ENCODE measurements around the gene RRM2.
"Not testable (repeated sequence)": the region's sequence is repeated elsewhere in the genome, so short reads cannot be mapped to it uniquely, and the experiment has no call there.

RRM2 gene

DNA sequence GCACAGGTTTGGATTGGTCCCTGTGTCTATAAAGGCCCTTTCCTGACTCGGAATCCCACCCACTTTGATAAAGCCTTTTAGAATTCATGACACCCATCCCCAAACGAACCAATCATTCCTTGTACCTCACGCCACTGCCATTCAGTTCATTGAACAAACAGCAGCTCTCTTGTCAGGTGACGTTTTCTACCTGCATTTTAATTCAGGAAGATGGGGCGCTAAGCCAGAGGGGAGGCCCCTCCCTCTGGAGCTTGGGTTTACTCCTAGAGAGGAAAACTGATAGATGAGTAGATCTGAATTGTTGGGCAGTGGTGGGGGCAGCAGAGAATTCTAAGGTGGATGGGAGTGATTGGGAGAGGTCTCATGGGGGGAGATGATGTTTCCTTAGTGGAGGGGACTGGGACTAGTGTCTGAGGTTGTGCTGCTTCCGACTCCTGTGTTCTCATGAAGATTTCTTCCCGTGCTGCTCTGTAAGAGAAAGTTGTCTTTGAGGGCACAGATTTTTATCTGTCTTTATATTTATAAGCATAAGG is 9.6 kb downstream of the RRM2 start:
- DNase-seq (ENCODE audit: low read depth in 2 of 2, low spot score in 1 of 2), result no peak

DNA sequence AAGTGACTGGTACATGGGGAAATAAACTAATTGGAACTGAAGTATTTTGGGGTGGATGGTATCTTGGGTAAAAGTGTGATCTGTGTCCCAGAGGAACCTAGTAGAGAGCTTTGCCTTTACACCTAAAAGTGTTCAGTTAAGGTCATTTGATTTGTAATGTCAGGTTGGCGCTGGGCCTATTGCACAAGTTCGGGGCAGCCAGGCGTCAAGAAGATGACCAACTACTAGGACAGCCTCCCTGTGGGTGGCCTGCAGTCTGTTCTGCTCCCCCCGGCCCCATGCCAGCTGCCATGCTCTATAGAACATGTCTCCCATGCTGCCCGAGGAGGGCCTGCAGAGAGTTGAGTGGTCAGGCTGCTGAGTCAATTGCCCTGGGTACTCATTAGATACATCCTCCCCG is 10.1 kb downstream of the RRM2 start:
- DNase-seq (ENCODE audit: low read depth in 2 of 2, low spot score in 1 of 2), result no peak

DNA sequence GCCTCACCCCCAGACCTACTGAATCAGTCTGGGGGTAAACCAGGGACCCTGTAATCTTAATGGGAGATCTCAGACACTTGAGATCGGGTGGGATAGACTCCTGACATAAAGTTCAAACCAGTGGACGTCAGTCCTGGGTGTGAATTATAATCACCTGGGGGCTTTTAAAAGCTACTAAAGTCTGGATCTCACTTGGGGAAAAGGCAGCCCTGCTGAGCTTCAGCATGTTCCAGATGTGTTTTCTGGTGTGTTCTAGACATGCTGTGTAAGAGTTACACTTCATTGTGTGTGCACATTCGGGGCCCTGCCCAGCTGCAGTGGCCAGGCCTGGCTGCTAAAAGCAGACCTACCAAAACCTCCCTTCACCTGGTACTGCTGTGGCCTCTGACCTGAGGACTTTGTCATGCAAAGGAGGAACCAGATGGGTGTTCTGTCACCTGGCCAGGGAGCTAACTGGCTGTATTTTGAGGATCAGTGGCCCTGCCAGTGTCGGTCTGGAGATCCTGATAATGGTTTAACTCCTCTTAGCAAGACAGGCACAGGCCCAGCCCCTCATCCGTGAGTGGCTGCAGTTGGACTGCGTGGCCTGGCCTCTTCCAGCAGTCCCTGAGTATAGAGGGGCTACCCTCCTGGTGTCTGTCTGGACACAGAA is 10.6 kb downstream of the RRM2 start:
- no peak for DNase-seq (ENCODE audit: low read depth in 2 of 2, low spot score in 1 of 2)

DNA sequence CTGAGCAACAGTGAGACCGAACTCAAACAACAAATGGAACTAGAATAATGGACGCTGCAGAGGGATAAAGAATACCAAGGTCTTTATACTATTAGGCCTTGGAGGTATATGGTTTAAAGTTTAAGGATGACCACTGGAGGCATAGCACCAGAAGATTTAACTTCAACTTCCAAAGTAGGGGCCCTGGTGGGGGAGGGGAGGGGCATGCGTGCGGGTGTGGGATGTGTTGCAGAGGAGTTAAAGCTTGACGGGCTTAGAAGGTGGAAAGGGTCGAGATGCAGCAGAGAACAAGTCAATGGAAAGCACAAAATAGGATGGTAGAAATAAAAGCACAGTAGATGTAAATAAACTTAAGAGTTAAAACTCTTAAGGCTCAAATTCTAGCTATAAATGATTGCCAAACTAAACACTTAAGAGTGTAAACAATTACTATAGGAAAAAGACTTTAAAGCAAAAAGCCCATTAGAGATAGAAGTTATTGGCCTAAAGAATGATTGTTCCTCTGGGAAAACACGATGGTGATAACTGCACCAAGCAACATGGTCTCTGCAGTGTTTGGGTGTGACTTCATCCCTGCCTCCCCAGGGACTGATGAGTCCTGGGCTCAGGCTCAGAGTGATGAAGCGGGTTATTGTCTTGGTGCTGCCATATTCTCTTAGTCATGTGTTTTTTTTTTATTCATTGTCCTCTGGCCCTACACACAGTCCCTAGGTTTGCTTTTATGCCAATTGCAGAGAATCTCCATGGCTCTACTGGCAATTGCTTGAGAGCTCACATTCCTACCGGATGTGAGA is 13.0 kb downstream of the RRM2 start:
- DNase-seq (ENCODE audit: low read depth in 2 of 2, low spot score in 1 of 2), result no peak

DNA sequence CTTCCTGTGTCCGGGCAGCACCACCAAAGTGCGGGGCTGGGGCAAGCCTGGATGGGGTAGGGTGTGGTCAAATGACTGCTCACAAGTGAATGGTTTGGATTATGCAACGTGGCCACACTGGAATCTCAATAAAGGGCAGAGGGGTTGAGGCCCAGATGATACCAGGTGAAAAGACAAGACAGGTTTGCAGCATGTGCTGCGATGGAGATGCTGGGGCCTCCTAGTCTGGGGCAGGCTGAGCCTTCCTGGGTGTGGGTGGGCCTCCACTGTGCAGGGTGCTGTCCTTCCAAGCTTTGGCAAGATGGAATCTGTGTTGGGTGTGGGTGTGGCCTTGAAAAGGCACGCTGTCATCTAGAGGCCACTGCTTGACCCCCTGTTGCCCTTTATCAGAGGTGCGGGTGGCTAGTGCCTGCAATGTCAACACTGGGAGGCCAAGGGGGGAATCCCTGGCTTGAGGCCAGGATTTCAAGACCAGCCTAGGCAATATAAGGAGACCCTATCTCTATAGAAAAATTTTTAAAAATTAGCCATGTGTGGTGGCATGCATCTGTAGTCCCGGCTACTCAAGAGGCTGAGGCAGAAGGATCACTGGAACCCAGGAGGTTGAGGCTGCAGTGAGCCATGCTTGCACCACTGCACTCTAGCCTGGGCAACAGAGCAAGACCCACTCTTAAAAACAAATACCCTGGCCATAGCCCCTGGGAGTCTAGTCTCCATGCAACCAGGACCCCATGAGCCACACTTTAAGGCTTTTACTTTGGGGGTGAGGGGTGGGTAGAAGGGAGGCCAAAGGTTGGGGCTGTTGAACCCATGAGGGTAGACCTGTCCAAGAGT is 13.8 kb downstream of the RRM2 start:
- no peak for DNase-seq (ENCODE audit: low read depth in 2 of 2, low spot score in 1 of 2)

DNA sequence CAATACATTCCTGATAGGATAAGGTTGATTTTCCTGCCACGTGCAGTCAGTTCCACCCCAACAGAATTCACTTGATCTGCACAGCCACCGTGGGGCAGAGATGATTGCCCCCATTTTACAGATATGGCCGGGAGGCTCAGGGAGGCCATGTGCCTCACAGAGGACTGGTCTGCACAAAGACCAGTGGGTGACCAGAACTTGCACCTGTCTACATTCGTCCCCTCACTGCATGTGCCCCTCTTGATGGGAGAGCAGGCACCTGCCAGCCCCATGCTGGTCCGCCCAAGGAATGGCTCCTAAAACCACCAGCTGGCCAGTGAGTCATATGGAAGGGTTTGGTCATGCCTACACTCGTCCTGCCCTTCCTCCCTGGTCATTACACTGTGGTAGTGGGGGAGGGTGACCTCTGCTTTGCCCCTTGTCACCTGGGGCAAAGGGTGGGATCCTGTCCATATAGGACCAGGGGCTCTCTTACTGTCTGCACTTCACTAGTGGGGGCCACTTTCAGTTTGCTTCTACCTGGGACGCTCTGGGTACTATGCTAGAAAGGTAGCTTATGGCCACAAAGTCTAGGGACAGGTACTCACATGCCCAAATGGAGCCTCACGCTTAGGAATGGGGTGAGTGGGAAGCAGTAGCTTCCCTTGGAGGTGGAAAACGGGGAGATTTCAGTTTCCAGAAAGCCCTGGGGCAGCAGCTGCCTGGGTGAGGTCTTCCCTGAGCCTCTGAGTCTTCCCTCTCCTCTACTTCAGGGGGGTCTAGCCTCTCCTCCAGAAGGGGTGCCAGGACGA is 14.7 kb downstream of the RRM2 start:
- DNase-seq (ENCODE audit: low read depth in 2 of 2, low spot score in 1 of 2), result no peak

DNA sequence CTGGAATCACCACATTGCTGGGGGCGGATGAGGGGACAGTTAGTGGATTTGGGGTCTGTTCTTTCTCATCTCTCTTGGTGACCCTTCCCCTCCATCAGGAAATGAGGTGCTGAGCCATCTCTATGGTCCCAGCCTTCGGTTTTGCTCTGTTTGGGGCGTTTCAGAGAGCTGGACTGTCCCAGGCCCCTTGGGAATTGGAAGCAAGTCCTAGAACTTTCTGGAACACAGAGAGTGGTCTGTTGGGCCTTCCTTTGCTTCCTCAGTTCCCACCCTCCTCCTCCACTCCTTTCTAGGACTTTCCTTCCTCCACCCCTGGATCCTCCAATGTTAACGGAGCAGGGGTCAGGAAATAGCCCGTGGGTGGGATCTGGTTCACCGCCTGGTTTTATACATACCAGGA is 17.0 kb downstream of the RRM2 start:
- no peak for DNase-seq (ENCODE audit: low read depth in 2 of 2, low spot score in 1 of 2)

DNA sequence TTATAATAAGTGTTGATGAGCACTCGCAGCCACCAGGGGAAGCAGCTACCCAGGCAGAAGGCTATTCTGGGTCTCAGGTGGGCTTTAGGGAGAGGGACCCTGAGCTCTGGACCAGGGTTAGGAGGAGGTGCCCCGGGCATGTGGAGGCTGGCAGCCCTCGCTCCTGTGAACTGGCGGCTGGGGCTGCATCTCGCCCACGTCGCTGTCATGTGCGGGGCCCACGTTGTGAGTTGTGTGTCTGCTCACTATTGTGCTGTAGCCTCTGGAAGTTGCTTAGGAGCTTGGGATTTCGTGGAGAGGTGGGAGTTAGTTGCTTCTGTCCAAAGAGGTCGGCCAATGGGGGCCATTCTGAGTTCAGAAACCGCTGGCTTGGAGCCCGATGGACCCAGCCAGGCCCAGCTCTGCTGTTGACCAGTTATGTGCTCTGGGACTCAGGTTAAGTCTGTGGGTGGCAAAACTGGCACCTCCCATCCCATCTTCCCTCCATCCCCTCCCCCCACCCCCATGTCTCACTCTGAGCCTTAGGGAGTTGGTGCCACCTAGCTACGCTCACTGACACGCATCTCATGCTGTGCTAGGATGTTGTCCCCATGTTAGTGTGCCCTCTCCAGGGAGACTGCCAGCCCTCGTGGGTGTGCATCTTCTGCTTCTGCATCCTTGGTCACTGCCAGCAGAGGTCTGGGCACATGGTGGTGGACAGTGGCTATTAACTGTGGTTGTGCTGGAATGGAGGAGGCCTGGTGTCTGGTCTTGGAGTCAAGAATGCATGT is 18.5 kb downstream of the RRM2 start:
- no peak for DNase-seq (ENCODE audit: low read depth in 2 of 2, low spot score in 1 of 2)

DNA sequence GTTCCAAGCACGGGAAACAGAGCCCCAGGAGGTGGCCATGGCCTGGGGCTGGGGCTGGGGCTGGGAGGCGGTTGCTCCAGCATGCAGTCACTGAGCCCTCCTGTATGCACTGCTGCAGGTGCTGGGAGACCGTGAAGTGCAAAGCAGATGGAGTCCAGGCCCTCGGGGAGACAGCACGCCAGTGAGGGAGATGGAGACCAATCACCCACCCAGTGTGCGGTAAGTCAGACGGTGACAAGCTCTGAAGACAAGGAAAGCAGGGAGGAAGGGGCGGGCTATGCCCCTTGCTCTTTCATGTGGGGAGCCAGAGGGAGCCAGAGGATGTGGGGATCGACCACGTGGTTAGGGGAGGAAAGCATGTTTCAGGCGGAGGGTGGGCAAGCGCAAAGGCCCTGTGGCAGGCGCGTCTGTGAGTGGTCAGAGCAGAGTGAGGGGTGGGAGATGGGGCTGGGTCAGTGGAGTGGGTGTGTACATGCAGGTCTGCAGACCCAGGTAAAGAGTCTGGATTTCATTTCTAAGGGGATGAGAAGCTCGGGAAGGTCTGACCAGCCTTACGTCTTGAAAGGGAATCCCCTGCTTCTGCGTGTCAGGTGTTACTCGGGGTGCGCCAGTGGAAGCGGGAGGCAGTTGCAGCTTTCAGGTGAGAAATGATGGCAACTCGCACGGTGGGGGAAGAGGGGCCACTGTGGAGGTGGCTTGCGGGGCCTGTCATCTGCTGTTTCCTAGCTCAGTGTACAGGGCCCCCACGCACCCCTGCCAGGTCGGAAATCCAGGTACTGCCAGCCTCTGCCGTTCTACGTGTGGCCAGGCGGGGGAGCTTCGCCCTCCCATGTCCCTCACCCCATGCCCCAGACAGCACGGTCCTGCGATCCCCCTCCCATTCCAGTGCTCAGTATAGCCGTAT is 19.4 kb downstream of the RRM2 start:
- DNase-seq (ENCODE audit: low read depth in 2 of 2, low spot score in 1 of 2), result no peak

DNA sequence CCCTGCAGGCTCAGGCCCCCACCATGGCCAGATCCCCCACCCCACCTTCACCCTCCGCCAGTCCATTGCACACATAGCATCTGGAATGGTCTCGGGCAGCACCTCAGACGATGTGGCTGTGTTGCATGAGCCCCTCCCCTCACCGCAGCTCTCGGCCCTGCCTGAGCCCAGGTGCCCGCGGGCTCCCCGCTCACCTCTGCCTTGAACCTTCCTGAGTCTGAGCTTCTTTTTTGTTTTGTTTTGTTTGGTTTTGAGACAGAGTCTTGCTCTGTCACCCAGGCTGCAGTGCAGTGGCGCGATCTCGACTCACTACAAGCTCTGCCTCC is 20.1 kb downstream of the RRM2 start:
- no peak for DNase-seq (ENCODE audit: low read depth in 2 of 2, low spot score in 1 of 2)

DNA sequence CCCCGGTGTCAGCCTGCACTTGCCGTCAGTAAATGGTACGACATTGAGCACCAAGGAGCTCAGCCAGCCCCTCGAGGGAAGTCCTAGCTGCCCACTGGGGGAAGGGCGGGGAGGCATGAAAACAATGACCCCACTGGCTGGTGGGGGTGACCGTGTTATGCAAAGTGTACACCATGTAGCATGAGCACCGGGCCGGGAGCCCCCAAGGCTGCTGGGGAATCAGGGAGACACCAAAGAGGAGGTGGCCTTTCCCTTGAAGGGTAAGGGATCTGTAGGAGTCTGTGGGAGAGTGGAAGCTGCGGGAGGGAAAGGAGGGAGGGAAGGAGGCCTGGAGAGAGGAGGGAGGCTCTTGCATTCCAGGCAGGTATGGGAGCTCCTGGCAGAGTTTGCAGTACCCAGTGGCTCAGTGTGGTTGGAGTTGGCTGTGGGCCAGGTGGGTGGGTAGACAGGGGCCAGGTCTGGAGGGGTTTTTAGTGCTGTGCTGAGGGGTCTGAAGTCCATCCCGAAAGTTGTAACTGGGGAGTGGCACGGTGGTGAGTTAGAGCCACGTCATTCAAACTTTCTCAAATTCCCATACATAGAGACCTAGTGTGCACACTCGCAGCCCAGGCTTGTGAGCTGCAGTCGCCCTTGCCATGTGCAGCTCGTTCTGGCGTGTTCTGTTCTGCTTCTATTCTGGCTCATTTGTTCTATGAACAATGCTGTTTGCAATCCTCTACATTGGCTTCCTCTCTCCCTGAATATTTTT is 22.4 kb downstream of the RRM2 start:
- DNase-seq (ENCODE audit: low read depth in 2 of 2, low spot score in 1 of 2), result no peak

DNA sequence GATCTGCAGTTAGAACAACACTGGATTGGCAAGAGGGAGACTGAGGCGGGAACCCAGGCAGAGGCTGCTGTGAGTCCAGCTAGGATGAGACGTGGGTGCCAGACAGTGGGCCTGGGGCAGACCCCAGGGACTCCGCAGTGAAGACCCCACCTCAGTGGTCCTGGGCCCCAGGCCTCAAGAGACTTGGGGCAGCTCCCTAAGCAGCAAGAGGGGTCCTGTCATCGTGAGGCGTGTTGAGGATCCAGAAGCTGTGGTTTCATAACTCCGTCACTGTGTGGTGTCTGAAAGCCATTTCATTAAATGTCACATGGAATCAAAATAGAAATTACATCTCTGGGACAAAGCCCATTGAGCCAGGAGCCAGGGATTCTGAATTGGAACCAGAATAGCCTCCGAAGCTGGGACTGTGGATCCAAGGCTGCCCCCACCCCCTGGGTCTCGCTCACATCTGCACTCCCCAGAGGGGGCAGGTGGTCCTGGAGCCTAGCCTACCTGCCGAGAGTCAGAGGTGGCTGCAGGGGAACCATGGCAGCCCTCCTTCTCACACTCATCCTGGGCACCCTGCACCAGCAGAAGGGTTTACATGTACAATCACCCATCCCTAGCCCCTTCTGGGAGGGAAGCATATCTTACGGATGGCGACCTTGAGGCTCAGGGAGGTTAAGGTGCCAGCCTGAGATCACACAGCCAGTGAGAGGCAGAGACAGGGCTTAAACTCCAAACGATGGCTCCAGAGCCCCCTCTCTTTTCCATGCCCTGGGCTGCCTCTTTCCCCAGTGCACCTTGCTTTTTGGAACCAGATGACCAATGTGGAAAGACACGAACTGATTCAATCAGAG is 23.2 kb downstream of the RRM2 start:
- DNase-seq (ENCODE audit: low read depth in 2 of 2, low spot score in 1 of 2), result no peak

DNA sequence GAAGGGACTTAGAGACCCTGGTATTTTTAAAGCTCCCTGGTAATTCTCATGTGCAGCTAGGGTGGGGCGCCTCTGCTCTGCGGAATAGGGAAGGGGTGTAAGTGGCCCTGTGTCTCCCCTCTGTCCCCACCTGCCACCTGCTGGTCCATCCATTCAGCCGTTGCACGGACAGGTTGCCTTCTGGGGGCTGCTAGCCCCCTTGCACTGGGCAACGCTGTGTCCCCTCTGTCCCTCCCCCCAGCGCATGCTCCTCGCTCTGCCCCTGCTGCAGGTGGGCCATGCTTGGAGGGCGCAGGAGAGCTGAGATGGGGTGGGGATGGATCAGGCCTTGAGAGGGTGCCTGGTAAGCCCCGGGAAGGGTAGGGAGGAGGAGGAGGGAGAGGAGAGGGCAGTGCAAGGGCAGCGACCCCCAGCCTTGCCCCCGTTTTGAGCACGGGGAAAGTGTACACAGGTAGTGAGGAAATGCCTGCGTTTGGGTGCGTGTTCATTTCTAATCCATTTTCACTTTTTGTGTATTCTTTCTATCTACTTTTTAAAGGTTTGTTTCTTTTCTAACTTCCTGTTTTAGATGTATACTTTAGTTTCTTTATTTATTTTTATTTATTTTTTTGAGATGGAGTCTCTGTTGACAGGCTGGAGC is 23.9 kb downstream of the RRM2 start:
- no peak for DNase-seq (ENCODE audit: low read depth in 2 of 2, low spot score in 1 of 2)

DNA sequence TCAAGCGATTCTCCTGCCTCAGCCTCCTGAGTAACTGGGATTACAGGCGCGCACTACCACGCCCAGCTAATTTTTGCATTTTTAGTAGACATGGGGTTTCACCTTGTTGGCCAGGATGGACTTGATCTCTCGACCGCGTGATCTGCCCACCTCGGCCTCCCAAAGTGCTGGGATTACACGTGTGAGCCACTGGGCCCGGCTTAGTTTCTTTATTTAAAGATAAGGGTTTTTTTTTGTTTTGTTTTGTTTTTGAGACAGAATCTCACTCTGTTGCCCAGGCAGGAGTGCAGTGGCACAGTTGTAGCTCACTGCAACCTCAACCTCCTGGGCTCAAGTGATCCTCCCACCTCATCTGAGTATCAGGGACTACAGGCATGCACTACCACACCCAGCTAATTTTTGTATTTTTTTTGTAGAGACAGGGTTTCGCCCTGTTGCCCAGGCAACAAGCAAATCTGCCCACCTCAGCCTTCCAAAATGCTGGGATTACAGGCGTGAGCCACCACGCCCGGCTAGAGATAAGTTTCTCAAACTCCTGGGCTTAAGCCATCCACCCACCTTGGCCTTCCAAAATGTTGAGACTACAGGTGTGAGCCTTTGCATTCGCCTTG is 24.6 kb downstream of the RRM2 start:
- not testable (repeated sequence) for DNase-seq (ENCODE audit: low read depth in 2 of 2, low spot score in 1 of 2)

DNA sequence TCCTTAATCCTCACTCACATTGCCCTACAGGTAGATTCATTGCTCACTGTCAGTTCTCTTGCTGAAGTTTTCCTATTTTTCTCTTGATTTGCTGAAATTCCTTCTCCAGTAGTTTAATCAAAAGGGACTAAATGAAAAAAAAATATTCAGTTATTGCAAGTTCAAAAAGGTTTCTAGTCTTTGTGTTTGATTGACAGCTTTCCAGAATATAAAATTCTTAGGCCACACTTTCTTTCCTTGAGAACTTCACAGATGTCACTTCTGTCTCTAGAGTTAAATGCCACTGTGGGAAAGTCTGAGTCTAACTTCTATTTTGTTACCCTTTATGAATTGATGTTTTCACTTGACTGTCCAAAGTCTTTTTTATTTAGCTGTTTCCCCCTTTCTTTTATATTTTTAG is 25.7 kb downstream of the RRM2 start:
- no peak for DNase-seq (ENCODE audit: low read depth in 2 of 2, low spot score in 1 of 2)

DNA sequence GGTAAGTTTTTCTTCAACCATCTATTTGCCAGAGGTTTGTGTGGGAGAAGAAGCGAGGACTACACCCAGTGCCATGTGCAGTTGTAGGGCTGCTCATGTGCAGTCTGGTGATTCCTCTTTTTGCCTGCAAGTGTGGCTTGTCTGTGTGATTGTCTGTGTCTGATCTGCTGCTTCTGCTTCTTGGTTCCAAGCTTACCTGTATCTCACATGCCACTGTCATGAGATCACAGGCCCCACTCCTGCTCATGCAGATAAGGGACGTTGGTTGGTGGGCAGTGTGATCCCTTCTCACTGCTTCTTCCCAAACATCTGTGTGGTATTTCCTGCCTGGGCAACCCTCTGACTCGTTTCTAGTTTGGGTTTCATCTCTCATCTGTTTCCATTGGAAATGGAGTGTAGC is 27.1 kb downstream of the RRM2 start:
- DNase-seq (ENCODE audit: low read depth in 2 of 2, low spot score in 1 of 2), result no peak

DNA sequence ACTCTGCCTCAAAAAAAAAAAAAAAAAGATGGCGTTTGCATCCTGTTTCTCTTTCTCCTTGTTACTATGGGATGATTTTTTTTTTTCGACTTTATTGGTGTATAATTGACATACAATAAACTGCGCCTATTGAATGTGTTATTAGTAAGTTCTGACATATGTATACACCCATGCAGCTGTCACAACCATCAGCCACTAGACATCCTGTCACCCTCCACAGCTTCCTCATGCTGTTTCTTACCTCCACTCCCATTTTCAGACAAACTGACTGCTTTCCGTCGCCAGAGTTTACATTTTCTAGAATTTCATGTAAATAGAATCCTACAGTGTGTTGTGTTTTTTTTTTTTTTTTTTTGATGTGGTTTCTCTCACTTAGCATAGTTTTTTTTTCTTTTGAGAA is 27.9 kb downstream of the RRM2 start:
- no peak for DNase-seq (ENCODE audit: low read depth in 2 of 2, low spot score in 1 of 2)
